Measurements from ENCODE around the gene FBXW4.
"Not testable (repeated sequence)": the region's sequence is repeated elsewhere in the genome, so short reads cannot be mapped to it uniquely, and the experiment has no call there.

Gene FBXW4

DNA sequence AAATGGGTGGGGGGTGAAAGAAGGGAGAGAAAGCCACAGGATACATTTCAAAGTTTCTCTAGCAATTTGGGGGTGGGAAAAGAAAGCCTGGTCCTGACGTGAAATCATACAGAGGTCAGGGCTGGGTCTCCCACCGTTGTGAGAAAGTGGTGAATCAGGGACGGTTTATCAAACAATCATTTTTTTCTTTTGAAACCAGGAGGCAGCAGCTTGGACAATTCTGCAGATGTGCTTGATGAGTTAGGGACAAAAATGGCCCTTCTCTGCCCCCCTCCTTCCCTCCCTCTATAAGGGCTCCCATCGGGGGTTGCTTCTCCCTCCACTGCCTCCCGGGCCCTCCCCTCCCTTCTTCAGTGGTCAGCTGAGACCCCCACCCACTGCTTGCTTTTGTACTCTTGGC, 43.6 kb downstream of the FBXW4 start:
- DNase-seq, result no peak

DNA sequence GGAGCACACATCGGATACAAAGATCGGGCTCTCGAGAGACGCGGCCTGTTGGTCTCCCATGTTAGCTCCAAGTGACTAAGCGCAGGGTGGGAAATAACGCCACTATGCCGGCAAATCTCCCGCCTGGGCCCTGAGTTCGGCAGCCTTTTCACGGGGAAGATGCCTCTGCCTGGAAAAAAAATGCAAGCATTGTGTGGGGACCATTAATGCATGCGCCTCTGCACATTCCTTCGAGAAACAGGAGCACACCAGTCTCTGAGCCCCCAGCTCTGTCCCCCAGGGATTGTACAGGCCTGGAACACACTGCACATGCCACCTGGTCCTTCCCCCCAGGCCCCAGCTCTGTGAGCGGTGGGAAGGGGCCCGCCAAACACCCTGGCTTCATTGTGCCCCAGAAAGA, 44.1 kb downstream of the FBXW4 start:
- no peak for DNase-seq

DNA sequence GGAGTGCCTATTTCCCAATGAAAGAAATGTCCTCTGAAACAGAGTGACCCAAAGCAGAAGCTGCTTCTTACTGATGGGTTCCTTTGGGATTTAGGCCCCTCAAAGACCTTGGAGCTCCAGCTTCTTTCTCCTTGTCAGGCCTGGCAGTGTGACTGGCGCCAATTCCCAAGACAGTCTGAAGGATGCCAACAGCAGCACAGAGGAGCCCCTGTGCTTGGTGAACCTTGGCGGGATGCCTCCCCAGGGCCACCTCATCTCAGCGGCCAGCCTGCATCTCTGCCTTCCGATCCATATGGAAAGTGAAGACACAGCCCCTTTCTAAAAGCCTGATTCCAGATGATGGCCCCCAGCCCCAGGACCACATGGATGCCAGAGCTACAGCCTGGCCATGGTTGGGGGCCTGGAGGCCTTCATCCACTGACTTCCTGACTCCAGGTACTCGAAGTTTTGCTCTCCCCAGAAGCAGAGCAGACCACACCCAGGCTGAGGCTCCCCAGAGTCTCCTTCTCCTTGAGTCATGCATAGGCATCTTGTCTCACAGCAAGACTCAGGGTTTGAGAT, 45.4 kb downstream of the FBXW4 start:
- DNase-seq, result no peak

DNA sequence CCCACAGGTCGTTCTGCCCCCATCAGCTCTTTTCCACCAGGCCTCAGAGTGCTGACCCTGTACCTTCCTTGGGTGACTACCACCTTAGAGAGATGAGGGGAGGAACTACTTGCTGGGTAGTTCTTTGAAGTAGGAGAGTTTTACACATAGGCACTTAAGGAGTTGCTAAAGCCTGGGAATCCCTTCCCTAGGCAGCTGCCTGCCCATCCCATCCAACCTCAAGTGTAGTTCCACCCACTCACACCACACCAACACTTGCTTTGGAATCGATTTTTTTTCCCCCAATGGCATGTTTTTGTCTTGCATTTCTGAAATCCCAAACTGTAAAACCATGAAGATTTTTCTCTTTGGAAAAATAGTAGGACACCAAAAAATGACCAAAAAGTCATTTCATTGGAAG, 47.7 kb downstream of the FBXW4 start:
- no peak for DNase-seq

DNA sequence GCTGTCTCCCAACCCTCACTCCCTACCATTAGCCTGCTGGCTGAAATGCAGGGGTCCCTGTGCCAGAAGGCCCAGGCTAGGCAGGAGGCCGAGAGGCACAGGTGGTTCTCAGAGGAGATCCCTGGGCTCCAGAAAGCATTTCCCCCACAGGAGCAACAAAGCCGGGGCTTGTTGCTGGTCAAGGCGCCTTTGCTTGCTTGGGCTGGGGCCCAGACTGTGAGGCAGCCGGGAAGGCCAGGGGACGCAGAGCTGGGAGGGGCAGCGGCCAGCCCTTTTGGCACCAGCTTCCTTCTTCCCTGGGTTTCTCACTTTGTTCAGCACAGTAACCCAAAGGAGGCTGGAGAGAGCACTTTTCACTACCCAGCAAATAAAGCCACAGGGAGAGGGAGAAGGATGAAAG, 48.6 kb downstream of the FBXW4 start:
- DNase-seq, result no peak

DNA sequence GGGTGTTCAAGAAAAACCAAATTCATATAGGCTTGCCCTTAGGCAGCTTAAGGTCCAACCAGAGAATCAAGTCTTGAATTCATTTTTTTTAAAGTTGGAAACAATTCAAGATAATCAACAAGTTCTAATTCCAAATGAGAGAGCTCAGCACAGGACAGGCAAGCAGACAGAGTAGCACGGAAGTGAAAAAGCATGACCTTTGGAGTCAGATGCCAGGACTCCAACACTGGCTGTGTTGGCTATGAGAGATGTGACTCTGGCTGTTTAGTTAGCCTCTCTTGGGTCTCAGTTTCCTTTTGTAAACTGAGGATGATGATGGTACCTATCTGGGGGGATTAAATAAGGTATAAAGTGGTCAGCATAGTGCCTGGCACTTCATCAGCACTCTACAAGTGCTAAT, 49.3 kb downstream of the FBXW4 start:
- DNase-seq, result no peak

DNA sequence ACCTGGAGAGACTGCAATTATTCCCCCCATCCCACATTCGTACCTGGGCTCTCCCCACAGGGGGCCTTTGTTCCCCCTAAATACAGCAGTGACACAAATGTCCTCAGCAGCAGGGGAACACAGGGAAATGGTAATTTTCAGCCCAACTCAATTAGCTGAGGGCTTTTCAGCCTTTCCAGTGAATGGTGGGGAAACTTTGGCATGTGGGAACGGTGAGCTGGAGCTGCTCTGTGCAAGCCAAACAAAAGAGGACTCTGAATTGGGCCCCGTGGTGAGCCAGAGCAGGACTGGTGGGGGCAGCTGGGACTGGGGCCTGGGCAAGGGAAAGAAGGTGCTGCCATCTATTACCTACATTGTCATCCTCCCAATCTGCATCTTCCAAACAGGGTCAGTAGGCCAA, 51.0 kb downstream of the FBXW4 start:
- DNase-seq, result no peak

DNA sequence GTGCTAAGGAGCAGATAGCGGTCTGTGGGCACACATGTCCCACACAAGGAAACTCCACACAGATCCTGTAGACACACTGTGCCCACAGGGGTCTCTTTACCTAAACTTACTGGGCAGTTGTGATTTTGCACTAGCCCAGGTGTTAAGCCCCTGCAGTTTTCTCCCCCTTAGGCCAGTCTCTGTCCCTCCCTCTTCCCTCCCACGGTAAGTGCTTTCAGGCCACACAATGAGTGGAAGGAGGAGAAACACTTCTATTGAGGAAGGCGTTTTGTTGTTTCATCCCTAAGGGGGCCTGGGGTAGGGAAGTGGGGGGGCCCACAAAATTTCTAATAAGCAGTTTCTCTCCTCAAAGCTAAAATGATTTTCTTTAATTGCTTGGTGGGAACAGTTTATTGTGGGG, 51.4 kb downstream of the FBXW4 start:
- no peak for DNase-seq

DNA sequence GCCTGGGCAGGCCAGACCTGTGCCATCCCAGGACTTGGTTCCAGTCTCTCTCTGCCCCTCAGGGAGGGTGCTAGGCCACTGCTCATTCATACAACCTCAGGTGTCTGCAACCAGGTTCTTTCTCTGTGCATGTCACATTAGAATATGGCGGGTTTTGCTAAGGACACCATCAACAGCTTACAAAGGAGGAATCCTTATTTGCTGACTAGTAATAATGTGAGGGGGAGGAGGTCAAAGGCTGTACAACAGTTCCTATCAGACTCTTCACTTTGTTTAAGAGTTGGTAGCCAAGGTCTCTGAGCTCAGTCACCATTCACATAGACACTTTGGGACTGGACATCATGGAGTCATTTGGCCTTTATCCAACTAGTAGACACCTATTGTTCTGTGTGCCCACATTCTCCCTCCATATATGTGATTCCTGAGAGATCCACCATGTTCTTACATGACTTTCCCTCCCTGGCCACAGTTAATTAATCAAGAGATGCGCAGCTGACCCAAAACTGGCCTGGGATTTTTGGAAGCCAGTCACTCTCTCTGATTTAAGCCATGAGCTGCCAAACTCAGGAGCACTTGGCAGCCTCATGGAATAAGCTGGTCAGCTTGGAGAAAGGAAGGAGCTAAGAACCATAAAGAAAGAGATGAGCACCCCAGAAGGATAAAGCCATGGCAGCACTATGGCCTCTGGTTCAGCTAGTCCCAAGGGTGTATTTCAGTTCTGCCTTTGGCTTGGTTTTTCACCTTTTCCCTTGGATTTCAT, 55.6 kb downstream of the FBXW4 start:
- DNase-seq, result no peak

DNA sequence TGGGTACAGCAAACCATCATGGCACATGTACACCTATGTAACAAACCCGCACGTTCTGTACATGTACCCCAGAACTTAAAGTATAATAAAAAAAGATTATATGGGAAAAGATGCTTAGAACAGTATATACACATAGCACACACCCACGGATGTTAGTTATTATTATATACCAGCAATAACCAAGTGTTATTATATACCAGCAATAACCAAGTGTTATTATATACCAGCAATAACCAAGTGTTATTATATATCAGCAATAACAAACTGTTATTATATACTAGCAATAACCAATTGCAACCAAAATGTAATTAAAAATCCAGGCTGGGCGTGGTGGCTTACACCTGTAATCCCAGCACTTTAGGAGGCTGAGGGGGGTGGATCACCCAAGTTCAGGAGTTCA, 61.5 kb downstream of the FBXW4 start:
- not testable (repeated sequence) for DNase-seq

DNA sequence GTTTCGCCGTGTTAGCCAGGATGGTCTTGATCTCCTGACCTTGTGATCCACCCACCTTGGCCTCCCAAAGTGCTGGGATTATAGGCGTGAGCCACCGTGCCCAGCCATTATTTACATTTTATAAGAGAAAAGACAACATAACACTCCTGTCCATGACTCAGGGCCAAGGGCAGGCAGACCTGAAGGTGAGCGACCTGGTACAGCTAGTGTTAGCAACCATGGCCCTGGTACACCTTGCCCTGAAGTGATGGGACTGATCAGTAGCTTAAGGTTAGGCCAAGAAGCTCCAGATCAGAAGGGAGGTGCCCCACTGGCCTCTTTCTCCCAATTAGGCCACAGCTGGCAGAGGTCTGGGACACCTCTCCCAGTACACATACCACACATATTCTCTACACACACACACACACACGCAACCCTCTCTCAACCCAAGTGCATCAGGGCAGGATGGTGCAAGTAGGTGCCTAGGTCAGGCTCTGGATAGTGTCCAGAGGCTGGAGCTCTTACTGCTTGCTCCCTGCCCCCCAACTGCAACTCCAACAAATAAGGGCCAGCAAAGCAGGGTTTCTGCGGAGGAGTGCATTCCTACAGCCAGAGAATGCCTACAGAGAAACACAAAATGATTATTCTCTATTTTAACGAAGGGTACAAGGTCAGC, 63.0 kb downstream of the FBXW4 start:
- no peak for DNase-seq

DNA sequence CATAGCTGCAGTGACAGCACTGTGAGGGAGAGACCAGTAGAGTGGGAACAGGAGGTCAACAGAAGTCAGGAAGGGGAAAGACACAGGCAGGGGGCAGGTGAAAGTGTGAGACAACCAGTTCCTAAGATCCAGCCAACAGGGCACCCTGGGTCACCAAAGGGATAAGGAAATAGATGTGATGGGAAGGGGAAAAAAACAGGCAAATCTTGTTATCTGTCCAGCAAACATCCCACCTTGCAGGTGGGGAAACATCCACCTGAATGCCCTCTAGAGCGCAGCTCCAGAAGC, 64.4 kb downstream of the FBXW4 start:
- no peak for DNase-seq

DNA sequence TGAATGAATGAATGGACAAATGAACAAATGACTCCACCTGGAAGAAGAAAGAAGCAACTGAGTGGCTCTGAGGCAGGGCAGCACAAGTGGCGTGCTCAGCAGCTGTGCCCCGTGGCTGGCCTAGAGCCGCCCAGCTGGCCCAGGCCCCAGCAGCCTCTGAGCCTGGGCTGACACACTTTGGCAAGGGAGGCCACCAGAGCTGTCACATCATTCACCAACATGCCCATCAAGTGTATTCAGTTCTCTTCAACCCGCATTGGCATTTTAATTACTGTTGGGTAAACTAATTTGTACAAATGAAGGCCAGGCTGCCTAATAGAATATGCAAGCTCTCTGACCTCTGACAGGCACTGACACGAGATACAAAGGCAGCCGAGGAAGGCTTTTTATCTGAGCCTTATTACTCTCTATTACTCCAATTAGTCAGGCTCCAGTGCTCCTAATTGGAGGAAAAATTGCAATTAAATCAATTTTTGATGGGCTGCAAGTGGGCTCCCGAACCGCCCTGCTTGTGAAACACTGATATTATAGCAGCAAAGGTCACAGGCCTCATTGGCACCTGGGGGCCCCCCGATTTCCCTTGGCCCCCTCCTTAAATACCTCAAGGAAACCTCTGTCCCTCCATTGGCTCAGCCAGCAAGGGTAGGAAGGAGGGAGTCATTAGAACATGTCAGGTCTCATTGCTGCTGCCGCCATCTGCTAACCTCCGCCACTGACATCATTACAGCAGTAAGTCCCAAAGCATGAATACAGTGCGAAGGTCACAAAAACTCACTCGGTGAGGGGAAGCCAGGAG, 64.9 kb downstream of the FBXW4 start:
- no peak for DNase-seq

DNA sequence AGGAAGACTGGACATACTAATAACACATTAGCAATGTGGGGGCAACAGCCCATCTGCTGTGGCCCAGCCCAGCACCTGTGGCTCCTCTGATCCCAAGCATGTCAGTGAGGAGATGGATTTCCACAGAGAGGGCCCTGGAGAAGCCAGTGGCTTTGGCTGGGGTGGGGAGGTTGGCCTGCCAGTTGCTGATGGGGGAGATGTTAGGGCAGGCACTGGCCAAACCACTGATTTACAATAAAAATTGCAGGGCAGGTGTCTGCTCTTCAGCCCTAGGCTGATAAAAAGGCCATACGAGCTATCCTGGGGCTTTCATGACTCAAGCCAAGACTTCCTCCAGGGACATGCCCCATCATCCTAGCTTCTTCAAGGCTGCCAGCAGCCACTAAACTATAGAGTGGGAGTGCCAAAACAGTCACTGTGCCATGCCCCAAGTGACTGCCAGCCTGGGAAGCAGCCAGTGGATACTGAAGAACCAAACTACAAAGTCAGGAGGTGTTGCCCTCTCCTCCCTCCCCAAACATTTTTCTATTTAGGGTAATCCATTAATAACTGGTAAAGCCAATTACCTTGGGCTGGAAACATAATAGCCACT, 69.1 kb downstream of the FBXW4 start:
- DNase-seq, result no peak

DNA sequence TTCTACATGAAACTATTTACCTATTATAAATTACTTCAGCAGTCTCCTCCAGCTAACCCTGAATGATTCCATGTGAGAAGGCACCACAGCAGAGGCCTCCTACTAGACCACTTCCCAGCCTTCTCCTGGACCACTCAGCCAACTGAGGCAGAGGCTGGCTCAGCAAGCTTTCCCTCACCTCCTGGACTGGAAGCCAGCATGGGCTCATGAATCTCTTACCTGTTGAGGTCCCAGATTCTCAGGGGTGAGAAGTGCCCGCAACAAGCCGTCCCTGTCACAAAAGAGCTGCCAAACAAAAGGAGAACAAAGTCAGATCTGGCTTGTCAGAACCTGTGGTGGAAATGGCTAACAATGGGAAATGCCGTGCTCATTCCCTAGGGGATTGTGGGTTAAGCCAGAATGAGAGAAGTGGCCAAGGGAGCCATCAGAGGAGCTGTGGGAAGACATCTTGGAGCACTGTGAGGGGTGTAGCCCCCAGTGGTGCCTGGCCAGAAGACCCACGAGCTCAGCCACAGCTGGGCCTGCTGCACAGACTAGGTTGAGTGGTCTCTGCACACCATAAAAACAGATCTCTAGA, 70.4 kb downstream of the FBXW4 start:
- no peak for DNase-seq

DNA sequence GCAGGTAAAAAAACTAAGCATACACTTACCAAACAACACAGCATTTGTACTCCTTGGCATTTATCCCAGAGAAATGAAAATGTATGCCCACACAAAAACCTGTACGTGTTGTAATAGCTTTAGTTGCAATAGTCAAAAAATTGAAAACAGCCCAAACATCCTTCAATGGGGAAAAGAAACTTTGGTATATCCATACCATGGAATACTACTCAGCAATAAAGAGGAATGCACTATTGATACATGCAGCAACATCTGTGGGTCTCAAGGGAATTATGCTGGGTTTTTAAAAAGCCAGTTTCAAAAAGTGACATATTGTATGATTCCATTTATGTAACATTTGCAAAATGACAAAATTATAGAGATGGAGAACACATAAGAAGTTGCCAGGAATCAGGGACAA, 71.4 kb downstream of the FBXW4 start:
- no peak for DNase-seq

DNA sequence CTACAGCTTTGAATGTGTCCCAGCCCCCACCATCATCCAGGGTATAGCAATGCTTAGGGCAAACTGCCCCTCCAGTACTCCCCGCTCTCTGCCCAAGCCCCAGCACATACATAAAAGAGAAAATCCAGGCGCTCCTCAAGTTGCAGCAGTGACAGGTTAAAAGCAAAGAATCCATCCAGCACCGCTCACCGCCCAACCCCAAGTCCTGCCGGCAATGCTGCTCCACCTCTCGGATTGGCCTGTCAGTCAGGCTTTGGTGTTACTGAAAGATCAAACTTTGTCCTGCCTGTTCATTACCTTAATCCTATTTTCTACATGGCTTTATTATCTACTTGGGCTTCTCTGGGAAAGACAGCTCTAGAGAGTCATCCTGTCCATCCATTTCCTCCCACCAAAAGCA, 75.0 kb downstream of the FBXW4 start:
- DNase-seq, result no peak

DNA sequence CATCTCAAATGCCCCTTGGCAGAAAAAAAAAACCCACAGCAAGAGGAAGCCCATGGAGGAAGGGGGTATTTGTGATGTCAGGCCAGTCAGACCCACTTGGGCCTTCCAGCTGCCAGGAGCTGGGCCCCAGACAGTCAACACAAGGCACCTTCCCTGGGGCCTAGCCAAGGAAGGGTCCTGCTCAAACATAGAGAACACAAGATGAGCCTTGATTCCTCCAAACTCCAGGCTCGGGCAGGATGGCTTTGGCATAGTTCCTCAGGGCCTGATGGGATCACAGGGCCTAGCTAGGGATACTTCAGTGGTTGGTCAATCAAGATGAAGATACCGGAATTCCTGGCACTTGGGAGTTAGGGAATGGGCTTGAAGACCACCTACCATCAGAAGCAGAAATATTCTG, 76.1 kb downstream of the FBXW4 start:
- no peak for DNase-seq

DNA sequence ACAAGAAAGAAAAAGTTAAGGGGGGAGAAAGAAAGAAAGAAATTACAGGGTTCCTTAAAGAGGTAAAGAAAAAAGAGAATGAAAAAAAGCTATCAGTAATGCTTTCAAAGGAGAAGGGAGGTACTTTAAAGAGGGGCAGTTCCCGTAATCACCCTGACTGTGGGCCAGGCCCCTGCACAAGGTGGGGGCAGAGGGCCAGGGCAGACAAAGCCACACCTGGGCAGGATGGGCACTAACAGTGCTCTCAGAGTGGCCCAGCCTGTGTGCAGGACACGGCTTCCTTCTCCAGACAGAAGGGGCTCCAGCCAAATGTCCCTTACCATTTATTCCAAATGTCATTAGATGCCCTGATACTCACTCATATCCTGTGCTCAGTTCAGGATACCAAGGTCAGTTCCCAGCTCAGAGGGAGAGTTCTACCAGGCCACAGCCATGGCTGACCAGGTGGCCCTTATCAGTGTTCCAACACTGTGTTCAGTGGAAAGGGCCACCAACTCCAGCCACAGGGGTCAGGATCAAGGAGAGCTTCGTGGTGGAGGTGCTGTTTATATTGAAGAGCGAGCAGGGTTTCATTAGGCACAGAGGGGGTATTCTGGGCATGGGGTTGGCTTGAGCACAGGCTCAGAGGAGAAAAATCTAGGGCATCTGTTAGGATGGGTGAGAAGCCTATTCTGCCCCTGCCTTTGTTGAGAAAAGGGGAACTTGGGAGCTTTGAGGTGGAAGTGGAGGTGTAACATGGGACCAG, 77.0 kb downstream of the FBXW4 start:
- DNase-seq, result no peak

DNA sequence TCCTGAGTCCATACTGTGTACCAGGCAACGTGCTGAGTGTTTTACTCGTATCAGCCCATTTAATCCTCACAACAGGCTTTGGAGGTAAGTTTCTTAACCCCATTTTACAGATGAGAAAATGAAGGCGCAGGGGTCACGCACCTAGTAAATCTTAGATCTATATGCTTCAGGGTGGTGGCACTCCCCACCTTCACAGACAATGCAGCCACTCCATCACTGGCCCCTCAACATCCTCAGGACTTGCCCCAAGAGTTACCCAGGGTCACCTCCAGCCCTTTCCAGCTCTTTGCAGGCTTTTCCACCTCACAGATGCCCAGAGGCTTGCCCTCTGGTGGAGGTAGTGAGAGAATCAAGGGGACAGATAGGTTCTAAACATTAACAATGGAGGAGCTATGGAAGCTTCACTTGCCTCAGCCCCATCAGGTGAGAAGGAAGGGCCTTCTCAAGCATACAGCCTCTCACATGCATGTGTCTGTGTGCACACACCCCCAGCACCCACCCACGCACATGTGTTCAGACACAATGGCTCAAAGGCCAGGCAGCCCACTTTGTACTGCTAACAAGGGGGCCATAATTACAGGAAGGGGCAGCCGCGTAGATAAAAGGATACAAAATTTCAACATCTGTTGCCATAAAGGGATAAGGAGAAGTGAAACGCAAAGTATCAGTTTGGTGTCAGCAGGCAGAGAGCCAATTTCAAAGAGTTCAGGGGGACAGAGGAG, 77.7 kb downstream of the FBXW4 start:
- DNase-seq, result no peak

DNA sequence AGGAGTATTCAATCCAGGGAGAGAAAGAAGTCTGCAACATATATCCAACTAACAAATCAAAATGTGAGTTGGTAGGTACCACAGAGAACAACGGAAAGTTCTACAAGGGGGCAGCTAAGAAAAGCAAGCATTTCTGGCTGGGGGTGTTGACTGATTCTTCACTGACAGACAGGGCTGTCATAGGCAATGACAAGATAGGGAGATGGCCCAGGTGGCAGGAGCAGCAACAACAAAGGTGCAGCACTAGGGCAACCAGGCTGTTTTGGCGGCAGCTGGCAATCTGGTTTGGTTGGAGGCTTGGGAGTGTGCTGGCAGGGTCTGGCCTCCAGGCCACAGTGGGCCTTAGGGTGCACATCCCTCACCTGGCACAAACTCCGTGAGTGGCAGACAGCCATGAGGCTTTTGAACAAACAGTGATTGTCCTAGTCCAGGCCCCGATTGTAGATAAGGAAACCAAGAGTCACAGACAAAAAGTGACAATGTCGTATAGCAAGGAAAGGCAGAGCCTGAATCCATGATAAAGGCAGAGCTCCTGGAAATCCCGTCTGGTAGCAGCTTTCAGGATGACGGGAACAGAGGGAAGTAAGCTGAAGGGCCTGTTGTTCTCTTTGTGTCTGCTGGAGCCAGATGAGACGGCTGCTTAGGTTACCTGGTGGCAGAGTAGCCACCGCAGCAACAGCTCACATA, 78.4 kb downstream of the FBXW4 start:
- no peak for DNase-seq

All from activated gamma-delta T cell (primary cell).